ENCODE measurements around the gene FLNB.

FLNB gene

DNA sequence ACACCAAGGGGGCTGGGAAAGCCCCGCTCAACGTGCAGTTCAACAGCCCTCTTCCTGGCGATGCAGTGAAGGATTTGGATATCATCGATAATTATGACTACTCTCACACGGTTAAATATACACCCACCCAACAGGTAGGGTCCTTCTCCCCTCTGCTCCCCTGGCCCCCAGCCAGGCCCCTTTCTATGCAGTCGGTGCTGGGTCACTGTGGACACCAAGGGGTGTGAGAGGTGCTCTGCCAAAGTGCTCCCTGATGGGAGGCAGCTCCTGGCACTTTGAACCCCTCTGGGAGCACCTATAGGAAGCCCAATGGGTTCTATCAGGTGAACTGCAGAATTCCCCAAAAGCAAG is 103.9 kb downstream of the FLNB start:
- peak; percentile 16 for DNase-seq

- DNase-seq = no peak
Observed at GRCh38 chr3:58115175-58115574, 107.0 kb downstream of the FLNB start.

DNA sequence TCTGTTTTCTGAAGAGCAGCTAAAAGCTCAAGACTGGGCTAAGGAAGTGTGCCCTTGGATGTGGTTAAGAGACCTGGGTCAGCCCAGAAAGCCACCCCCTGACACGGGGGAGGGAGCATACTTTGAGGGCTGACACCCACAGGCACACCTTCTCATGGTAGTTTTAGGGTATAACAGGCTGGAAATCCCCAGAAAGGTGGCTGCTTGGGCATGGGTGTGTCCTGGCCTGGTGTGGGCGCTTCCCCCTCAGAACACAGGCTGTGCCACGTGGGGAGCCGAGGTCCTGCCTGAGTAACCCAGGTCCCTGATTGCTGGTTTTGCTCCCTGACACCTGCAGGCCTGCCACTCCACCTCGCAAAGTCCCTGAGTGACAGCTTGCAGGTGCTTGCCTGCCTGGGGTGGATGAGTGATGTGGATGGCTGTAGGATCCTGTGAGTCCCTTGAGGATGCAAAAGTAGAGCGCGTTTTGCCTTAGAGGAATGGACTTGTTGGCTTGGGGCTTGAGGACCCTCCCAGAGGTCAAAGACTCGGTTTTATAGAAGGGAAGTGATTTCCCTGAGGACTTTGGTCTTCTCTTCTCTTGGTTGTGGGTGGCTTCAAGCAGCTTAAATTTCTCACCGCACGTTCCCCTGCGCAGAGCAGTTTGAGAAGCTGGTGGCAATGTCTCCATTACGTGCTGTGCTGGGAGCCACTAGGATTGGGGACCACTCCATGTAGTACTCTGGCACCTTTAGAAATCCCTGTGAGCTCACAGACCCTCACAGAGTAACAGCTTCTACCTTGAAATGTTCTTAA is 108.1 kb downstream of the FLNB start:
- DNase-seq = no peak

DNA sequence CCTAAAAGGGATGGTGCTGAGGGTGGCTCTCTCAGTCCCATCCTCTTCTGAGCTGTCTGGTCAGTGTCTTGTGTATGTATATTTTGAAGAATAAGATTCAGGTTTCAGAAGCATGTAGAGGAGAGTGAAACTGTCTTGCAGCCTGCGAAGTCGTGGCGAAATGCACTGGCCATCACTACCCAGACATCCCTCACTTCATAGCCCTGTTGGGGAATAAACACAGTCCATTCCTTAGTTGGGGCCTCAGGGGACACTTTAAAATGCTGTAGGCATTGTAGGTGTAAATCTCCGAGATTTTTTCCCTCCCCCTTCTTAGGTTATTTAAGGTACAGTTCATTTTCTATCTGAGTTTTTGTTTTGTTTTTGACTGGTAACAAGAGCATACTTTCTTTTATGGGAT is 108.8 kb downstream of the FLNB start:
- no peak for DNase-seq

DNA sequence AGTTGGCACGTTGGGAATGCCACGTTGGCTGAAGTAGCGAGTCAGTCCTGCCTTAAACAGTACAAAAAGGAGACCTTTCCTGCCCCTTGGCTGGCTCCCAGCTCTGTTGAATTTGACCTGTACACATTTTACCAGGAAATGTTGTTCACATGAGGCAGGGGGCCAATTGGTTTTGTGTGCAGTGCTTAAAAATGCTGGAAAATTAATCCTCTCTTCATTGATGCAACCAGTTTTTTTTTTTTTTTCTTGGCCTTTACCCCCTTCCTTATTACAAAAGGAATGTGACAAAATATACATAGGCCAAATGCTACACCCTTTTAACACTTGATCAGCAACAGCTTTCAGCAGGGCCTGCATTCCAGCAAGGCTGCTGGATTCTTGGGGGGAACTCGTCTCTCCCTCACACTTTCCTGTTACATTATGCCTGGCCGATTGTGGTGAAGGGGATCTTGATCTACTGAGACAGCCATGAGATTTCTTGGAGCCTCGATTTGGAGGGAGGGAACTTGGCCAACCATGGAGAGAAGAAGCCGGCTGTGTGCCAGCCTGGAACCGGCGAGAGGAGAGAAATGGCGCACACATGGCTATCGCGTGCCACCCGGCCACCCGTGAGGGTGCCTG is 109.4 kb downstream of the FLNB start:
- DNase-seq = no peak

GRCh38 chr3:58119186-58119585 is 111.0 kb downstream of the FLNB start:
- no peak for DNase-seq

- no peak for DNase-seq
Observed at GRCh38 chr3:58120075-58120812, 112.0 kb downstream of the FLNB start.

- DNase-seq = no peak
Observed at GRCh38 chr3:58121183-58121582, 113.0 kb downstream of the FLNB start.

GRCh38 chr3:58122936-58123700 is 114.9 kb downstream of the FLNB start:
- no peak for DNase-seq

- no peak for DNase-seq
Observed at GRCh38 chr3:58124387-58124786, 116.2 kb downstream of the FLNB start.

DNA sequence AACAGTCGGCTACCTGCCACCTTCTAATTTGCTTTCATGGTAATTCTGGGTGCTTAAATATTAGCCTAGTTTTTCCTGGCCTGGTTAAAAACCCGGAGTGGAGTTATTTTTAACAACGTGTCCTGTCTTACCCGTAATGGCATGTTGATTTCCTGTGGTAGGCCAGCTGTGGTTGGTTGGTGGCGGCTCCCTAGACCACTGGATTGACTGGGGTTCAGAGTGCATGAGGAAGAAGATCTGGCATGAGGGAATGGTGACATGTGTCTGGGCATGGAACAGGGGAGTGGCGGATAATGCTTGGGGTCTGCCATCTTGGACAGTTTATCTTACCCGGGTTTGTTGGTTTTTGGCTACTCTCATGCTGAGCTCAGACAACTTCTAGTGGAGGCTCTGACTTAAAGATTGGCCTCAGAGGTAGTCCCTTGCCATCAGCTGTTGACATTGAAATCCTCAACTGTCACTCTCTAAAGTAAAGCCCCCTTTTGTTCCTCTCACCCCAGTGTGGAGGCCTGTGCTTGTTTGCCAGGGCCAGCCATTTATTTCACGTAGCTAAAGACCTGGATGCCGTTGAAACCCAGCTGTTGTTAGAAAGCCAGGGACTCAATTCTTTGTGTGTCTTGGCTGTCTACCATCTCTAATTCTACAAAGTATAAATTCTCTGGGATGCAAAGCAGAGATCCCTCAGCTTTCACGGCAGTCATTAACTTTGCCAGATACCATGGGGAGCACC is 121.0 kb downstream of the FLNB start:
- no peak for DNase-seq

DNA sequence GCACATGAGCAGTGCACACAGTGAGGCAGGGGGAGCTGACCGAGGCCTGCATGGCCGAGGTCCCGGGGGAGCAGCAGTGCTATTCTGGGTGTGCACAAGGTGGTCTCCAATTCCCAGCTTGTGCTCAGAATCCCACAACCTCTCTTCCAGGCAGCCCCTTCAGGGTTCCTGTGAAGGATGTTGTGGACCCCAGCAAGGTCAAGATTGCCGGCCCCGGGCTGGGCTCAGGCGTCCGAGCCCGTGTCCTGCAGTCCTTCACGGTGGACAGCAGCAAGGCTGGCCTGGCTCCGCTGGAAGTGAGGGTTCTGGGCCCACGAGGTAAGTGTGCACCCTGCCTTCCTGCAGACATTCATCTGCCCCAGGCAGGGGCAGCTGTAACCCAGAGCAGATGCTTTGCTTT is 122.4 kb downstream of the FLNB start:
- no peak for DNase-seq

- no peak for DNase-seq
Observed at GRCh38 chr3:58131101-58131825, 123.0 kb downstream of the FLNB start.

- DNase-seq = no peak
Observed at GRCh38 chr3:58132850-58133249, 124.6 kb downstream of the FLNB start.

DNA sequence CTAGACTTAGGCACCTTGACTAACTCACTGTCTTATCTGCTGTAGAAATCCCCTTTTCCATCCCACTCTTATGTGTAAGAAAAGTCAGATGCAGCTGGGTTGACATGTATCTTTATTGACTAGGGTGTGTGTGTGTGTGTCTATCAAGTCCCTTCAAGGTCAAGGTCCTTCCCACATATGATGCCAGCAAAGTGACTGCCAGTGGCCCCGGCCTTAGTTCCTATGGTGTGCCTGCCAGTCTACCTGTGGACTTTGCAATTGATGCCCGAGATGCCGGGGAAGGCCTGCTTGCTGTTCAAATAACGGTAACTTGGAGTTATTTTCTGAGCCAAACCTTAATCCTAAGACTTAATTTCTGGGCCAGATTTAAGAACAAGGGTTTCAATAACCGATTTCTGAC is 126.2 kb downstream of the FLNB start:
- no peak for DNase-seq

GRCh38 chr3:58135712-58136543 is 127.7 kb downstream of the FLNB start:
- DNase-seq = peak; percentile 0

DNA sequence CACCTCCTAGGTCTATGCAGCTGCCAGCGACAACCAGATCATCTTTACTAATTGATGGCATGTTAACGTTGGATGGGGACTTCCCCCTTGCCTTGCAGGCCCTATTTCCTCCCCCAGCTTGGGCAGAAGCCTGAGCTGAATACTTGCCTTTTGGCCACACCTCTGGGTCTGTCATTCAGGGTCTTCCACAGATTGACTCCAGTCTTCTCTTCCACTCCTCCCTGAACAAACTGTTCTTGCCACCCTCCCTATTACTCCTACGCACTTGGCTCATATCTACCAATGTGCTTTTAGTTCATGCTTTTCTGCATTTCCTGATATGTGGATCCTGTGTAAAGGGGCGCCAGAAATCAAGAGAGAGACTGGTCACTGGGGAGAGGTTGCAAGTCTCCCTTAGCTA is 129.1 kb downstream of the FLNB start:
- DNase-seq = no peak

- DNase-seq = no peak
Observed at GRCh38 chr3:58141766-58142345, 133.6 kb downstream of the FLNB start.

- DNase-seq = no peak
Observed at GRCh38 chr3:58143417-58144055, 135.3 kb downstream of the FLNB start.
